HuH-7 (cell line): Measurements from ENCODE around the gene LPAR1.

Source experiments
- DNase-seq: peaks from one replicate; pipeline ENCODE4 v3.0.0; 2011; ENCODE audit warnings: low spot score

LPAR1 gene

DNA sequence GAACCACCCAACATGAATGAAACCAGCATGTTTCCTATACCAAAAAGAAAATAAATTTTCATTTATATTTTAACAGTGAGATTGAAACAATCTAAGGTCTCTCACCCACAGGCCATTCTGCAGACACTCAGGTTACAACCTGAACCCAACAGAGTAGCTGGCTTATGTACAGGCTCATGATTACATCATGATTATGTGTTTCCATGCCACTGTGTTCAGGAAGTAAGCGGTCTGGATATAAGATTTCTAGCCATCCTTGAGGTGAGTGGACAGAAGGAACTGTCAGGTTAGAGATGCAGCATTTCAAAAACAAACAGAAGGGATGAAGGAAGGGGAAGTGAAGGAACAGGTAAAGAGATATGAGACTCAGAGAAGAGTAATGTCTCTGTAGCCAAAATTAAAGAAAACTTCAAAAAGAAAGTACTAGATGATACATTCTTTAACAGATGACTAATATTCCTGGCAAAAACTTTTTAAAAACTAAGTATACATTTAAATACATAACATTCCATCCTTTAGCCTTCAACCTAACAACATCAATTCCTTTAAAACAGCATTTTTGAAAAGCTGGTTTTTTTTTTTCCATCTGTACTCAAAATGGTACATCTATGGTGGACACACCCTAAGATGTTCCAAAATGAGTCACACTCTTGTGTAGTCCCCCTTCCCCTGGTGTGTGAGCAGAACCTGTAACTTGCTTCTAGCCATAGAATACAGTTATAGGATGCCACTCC, 119.8 kb downstream of the LPAR1 start:
- DNase-seq = no peak

DNA sequence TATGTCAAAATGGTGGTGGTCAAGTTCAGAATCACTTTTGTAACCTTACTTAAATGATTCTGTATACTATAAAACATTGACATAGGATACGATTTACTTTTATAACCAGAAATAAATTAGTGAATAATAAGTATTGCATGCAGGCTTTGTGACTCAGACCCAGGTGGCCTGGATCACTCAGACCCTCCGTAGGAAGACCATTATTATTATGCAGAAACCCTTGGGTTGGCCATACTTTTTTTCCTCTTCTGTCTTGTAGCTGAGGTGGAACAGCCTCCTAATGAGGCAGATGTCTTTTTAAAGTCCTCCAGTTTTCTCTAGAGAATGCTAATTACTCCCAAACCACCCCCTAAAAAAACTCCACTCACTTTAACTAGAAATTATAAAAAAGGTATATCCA, 121.9 kb downstream of the LPAR1 start:
- DNase-seq = no peak

DNA sequence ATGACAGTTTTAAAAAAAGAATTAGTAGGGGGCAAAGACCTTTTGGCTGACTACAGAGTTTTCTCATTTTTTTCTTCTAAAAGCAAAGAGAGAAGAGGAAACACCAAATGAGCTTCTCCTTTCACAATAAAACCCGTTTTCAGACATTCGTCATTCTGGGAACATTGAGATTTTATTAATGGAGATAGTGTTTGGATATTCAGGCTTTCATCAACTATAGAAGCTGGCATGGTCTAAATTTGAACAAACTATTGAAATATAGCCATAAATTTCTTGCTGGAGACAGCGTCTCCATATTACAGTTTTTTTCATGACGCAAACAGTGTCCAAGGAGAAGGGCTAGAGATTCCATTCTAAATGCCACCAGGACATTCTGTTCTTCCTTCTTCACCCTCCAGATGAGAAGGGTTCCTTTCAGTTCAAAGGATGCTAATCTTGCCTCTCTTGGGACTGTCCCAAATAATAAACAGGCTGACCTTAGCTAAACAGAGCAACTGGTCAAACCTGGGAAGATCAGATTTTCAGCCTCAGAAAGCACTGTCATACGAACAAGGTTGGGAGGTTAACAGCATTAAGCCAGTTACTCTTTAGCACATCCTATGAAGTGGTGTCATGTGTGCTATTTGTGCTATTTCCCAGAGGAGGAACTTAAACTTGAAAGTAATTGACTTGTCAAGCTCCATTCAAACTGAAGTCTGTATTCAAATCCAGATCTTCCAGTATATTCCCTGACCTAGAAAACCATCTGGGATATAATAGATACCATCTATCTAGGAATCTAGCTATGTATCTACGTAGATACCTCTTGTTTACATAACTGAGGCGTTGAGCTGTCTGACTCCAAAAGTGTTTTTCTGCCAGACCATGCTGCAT, 125.6 kb downstream of the LPAR1 start:
- no peak for DNase-seq

DNA sequence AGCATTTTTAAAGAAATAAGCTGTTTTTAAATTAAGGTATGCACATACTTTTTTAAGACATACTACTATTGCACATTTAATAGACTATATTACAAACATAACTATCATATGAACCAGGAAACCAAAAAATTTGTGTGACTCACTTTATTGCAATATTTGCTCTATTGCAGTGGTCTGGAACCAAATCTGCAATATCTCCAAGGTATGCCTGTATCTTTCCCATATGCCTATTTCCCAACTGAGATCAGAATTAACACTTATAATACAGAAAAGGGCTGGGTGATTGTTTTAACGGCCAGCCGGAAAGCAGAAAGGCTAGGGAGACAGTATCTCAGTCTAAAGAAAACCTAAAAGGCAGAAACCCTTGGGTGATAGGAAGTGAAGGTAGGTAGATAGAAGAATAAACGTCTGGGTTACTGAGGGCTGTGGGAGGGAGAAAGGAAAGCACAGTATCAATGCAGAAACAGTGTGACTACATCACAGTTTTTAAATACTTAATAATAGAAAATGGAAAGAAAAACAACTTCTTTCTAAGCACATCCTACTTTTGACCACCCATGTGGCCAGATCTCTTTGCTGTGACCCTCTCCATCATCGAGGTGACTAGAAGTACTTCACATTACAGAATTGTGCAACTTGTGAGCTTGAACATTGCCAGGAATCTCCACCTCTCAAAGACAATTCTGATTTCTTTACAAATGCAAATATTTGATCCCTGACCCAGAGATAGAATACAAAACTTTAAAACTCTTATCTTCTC, 126.4 kb downstream of the LPAR1 start:
- DNase-seq = no peak

DNA sequence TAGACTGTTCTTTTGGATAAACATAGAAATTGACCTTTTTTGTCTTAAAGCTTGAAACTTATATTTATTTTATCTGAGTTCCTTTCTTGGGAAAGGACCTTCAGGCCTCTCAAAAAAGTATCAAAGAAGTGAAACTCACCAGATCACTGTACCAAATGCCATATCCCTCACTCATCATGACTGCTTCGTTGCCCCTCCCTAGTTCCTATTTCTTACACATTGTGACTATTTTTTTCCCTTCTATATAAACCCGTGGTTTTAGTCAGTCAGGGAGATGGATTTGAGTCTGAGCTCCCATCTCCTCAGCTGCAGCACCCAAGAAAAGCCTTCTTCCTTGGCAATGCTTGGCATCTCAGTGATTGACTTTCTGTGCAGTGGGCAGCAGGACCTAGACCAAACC, 129.4 kb downstream of the LPAR1 start:
- DNase-seq = no peak

DNA sequence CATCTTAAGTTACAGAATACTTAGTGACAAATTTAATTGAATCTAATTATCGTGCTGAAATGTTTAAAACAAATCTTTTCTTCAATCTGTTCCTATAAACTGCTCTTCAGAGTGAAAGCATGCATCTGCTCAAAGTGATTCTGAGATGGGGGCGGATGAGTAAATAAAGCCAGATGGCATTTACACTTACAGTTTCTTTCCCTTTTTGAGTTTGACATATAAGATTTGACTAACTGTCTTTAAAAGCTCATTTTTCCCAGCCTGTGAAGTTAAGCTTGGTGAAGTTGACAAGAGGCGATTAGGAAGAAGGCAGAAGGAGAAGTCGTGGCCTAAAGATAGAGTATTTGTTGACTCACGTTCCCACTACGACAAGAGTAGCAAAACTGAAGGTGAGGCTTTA, 137.4 kb downstream of the LPAR1 start:
- no peak for DNase-seq

DNA sequence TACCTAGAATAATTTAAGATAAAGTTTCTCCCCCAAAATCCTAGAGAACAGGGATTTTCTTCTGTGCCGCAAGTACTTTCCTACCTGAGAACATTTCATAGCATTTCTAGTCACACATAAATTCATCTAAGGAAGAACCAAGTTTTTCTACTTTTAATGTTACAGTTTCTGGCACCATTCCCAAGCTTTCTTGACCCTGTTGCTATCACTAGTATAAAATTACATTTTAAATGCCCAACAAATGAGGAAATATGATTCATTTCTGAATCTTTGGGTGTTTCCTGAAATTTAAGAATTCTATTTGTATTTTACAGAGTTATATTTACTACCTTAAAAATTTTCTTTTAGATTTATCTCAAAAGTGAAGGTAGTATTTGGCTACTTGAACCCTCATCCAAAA, 137.8 kb downstream of the LPAR1 start:
- DNase-seq = no peak

DNA sequence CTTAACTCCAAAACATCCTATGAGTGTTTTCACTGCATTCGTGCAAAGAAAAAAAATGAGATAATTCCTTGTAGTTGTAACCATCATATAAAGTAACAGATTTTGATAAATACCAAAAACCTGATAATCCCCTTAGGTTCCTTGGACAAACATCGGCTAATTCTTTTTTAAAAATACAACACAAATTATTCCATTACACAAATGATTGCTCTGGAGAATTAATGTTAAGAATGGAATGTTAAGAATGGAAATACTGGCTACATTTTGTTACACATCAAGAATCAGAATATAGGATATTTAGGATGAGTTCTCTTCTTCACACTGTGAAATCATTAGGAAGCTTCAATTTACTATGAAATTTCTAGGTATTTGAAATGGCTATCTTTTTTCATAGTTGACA, 139.4 kb downstream of the LPAR1 start:
- no peak for DNase-seq

DNA sequence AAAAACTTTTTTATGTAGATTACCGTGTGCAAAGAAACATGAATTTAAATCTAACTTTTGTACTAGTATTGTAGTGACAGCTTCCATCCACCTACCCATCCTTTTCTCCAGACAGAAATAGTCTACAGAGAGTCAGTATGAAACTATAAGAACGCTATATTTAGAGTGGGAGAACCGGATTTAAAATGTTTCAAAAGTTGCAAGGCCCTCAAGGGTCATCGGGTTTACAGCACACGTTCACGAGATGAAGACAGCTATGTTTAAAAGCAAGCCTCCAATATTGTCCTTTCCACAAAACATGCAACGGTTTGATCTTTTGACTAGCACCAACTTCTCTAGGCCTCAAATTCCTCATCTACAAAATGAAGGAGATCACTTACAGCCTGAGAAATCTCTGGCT, 139.9 kb downstream of the LPAR1 start:
- no peak for DNase-seq

DNA sequence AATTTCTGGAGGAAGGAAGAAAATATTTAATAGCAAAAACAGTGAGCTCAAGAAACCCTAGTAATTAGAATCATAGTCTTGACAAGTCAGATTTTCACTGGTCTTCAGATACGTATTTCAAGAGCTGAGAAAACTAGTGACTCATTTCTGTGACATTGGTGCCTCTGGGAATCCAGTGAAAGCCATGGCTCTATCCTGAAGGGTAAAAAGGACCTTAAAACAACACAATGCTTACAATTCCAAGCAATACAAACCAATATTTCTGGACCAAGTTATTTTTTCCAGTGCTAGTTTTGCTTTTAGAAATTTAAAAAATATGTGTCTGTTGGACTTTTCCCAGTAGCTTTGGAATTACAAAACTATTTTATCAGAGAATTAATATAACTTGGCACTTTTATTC, 140.3 kb downstream of the LPAR1 start:
- DNase-seq = no peak

DNA sequence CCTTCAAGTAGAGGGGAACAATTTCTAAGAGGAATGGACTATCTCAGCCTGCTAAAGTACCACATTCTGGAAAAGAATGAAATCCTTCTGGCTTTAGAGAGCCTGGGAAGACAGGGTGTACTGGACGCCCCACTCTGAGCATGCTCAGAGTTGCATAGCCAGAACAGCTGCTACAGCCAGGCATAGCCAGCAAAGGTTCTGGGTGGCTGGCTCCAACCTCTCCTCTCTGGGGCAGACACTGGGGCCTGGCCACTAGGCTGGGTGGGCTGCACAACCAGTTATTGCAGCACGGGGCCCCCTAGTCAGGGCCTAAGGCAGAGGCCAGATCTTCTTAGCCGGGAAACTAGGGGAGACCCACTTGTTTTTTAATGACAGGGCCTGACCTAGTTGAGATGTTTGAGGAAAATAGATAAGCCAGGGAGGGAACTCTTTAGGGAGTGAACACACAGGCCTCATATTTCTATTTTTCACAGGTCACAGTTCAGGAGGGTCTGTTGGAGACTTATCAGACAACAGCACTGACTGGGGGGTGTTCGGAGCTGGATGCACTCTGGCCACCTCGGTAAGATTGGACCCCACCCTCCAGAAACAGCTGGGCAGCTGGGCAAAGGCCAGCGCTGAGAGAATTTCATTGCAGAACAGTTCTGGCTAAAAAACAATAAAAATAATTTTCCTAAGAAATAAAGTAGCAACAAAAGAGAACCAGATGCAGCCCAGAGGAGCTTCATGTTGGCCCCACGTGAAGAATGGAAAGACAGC, 142.9 kb downstream of the LPAR1 start:
- no peak for DNase-seq

DNA sequence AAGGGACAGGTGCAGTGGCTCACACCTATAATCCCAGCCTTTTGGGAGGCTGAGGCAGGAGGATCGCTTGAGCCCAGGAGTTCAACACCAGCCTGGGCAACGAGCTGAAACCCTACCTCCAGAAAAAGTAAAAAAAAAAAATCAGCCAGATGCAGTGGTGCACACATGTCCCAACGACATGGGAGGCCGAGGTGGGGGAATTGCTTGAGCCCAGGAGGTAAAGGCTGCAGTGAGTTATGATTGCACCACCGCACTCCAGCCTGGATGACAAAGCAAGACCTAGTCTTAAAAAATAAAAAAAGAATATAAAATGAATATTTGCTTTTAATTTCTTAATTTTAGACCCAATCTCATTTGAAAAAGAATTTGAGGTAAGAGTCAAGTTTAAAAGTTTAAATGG, 143.5 kb downstream of the LPAR1 start:
- DNase-seq = no peak

DNA sequence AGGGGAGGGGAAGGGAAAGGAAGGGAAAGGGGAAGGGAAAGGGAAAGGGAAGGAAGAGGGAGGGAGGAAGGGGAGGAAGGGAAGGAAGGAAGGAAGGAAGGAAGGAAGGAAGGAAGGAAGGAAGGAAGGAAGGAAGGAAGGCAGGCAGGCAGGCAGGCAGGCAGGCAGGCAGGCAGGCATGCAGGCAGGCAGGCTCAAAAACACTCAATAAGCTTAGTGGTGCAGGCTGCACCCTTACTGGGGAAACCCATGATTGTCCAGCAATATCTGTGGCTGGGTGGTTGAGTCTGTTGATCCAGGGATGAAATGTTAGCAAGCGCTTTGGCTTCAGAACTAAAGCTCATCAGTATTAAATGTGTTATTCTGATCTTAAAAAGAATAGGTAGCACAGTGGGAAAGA, 145.6 kb downstream of the LPAR1 start:
- DNase-seq = no peak

DNA sequence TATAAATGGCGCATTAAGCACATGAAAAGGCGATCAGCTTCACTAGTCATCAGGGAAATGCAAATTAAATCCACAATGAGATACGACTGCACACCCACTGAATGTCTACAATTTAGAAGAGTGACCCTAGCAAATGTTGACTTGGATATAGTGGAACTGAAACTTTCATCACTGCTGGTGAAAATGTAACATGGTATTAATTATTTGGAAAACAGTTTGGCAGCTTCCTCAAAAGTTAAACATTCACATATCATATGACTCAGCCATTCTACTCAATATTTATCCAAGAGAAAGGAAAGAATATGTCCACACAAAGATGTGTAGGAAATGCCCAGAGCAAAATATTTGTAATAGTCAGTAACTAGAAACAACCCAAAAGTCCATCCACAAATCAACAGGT, 146.5 kb downstream of the LPAR1 start:
- no peak for DNase-seq

DNA sequence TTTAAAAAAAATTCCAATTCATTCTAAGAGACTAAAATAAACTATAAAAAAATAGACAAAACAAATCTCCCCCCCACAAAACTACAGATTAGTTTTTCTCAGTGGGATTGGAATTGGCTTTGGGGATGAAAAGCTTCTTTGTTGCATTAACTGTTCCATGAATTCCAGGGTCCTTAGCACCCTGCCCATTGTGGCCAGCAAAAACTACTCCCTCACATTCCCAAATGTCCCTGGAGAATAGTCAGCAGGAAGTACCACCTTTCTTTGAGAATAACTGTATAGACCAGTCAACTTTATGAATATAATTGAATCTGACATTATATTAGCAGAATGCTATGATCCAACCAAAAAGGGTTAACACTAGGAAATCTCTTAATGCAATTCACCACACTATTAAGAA, 147.9 kb downstream of the LPAR1 start:
- DNase-seq = no peak

DNA sequence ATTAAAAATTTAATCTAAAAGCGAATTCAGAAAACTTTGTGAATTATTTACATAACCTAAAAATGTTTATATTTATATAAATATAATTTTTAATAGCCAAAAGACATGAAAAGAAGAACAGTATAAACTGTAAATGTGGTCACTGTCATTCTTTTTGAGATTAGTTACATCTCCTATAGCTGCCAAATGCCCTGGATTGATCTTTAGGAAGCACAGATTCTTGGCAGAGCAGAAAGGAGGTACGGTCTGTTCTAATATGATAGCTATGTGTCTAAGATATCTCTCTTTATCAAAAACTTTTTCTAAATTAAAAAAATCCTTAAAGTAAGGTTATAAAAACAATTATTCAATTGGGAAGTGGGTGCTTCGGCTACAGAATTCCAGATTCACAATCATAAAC, 151.0 kb downstream of the LPAR1 start:
- DNase-seq = no peak

DNA sequence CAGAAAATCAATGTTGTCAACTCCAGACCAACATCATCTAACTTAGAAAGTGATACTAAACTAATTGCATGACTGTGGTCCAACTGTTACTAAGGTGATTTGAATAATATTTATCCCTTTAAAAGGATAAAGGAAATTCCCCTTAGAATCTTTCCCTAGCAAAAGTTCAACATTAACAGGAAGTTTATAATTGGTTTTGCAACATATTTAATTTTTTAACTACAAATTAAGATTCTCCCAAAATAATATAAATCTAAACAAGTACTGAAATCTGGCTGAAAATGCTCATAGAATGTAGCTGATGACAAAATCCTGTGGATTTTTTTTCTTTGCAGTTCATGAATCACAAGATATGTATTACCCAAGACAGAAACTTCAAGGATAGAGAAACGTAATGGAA, 151.4 kb downstream of the LPAR1 start:
- DNase-seq = no peak

DNA sequence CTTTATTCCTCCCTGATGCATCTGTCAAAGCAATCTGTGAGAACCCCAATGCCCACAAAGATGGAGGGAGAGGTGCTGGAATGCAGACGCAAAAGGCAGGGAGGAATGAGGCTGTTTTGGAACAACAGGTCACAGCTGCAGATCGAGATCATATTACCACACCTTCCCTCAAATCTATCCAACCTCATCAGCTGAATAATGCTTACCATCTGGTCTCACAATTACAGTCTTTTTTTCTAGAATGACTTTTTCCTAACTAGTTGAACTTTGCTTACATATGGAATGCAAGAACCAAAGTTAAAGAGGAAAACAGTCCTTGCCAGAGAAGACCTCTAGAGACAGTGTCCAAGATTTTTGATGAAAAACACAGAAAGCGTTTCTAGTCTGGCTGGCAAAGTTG, 158.1 kb downstream of the LPAR1 start:
- no peak for DNase-seq

DNA sequence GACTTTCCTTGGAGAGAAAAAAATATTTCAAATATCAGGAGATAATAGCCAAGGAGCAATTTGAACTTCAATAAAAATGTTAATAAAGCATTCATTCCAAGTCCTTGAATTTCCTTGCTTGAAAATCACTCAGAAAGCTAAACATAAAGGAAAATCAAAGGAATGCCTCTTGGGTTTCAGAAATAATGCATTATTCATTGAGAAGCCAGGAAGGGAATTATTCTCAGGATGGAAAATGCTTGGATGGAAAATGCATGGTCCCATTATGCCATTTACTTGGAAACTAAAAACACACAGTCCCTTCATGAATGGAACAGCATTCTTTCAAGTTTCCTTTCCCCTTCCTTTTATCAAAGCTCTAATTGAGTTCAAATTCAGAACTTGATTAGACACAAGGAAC, 160.9 kb downstream of the LPAR1 start:
- DNase-seq = no peak

DNA sequence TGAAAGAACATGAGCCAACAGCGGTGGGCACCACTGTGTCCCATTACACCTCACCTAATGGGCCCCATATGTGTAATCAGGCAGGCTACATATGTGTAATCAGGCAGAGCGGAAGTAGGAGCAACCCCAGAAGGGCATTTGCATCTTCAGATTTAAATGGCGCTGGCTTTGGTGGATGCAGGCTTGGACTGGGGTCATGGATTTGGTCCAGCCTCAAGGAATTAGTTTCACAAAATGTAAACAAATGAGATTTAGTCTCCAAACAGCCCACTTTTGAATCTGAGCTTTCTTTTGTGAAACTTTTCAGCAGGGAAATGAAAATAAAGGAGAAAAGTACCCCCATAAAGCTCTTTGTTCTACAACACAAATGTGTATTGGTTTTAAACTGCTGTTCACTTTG, 161.3 kb downstream of the LPAR1 start:
- no peak for DNase-seq

DNA sequence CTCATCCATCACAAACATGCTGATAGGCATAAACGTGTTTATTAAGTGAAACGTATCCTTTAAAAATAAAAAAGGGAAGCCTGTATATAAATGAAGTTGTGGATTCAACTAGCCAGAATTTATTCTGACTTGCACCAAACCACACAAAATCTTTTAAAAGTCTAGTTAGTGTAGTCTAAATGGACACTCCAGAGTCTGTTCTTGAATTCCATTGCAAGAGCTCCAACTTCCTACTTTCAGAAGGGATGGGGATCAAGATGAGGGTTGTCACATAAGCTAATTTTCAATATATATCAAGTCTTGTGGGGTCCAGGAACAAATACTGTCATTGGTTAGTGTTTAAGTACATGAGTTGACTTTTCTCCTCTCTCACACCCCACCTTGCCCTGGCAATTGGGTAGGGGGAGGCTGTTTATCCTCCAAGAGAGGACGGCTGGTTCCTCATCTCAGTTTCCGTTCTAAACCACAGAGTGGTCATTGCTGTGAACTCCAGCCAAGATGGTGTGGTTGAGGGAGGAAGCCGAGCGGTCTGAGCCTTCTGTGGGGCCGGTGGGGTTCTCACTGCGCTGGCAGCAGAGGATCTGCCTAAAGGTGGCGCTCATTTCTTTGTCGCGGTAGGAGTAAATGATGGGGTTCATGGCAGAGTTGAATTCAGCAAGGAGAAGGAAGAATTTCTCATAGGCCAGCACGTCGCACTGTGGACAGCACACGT, 163.2 kb downstream of the LPAR1 start:
- DNase-seq = no peak

DNA sequence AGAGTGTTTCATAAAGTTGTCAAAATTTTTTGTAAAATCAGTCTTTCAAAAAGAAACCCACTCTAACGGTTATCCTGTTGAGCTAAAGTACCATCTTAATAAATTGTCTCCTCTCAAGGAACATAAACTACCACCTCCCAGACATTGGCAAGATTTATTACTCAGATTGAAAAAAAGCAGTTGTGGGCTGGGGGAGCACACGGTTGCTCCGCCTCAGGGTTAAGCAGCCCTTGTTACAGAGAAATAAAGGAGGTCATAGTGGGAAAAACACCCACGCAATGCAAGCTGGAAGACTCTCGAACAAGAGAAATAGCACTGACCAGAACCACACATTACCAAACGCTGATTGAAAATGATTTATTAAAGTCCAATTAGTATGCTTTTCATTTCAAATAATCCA, 165.3 kb downstream of the LPAR1 start:
- no peak for DNase-seq
